ENCODE results near the gene KRTAP9-2.
"Not testable (repeated sequence)": the region's sequence is repeated elsewhere in the genome, so short reads cannot be mapped to it uniquely, and the experiment has no call there.

DNA sequence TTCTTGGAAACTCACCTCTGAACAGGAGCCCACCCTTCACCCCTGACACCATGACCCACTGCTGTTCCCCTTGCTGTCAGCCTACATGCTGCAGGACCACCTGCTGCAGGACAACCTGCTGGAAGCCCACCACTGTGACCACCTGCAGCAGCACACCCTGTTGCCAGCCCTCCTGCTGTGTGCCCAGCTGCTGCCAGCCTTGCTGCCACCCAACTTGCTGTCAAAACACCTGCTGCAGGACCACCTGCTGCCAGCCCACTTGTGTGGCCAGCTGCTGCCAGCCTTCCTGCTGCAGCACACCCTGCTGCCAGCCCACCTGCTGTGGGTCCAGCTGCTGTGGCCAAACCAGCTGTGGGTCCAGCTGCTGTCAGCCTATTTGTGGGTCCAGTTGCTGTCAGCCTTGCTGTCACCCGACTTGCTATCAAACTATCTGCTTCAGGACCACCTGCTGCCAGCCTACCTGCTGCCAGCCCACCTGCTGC is 36.6 kb upstream of the KRTAP9-2 start, which contains the start of gene KRTAP9-1:
- TF ChIP-seq CTCF, POLR2A (IDR thresholded peaks at IDR 0.05): not testable (repeated sequence)

All from lower leg skin (tissue), 3 donors.